Coronary artery (tissue), 2 donors: Measurements from ENCODE around the gene SAMD14.
A peak's percentile ranks its signal among the peaks of the same experiment; 100 is the strongest.

Source experiments
- DNase-seq: peaks from one replicate; pipeline ENCODE4 v3.0.0-alpha.2; 2017; ENCODE audit warnings: low spot score
- H3K27ac ChIP-seq, 2 donors: fragments of 200-600 bp; sonication (generic); one replicate each; pipeline ENCODE4 v1.5.1; 2016 to 2019
- H3K4me3 ChIP-seq: fragments of 200-600 bp; sonication (generic); 2 replicates; pipeline ENCODE4 v1.5.1; 2016; ENCODE audit warnings: mild to moderate bottlenecking, moderate library complexity
- TF ChIP-seq, protein P1 (sequence below): fragments of 200-600 bp; sonication (generic); IDR thresholded peaks from one replicate; pipeline ENCODE4 v1.5.1; 2019; ENCODE audit warnings: antibody characterized with exemption

SAMD14 gene

DNA sequence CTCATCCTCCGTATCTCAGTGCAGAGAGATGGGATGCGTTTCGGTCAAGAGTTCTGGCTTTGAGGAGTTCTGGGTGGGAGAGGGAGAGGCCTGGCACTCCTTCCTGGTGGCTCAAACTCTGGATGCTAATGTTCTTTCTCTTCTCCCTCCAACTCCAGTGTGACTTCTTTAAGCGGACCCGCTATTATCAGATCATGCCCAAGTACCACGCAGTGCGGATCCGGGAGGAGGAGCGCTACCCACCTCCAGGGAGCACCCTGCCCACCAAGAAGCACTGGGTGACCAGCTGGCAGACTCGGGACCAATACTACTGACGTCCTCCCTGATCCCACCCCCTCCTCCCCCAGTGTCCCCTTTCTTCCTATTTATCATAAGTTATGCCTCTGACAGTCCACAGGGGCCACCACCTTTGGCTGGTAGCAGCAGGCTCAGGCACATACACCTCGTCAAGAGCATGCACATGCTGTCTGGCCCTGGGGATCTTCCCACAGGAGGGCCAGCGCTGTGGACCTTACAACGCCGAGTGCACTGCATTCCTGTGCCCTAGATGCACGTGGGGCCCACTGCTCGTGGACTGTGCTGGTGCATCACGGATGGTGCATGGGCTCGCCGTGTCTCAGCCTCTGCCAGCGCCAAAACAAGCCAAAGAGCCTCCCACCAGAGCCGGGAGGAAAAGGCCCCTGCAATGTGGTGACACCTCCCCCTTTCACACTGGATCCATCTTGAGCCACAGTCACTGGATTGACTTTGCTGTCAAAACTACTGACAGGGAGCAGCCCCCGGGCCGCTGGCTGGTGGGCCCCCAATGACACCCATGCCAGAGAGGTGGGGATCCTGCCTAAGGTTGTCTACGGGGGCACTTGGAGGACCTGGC, 40.8 kb downstream of the SAMD14 start:
- Histone ChIP-seq H3K27ac (no peak overlapping the region), H3K4me3 (no peak overlapping the region)
- TF ChIP-seq, protein P1, sequence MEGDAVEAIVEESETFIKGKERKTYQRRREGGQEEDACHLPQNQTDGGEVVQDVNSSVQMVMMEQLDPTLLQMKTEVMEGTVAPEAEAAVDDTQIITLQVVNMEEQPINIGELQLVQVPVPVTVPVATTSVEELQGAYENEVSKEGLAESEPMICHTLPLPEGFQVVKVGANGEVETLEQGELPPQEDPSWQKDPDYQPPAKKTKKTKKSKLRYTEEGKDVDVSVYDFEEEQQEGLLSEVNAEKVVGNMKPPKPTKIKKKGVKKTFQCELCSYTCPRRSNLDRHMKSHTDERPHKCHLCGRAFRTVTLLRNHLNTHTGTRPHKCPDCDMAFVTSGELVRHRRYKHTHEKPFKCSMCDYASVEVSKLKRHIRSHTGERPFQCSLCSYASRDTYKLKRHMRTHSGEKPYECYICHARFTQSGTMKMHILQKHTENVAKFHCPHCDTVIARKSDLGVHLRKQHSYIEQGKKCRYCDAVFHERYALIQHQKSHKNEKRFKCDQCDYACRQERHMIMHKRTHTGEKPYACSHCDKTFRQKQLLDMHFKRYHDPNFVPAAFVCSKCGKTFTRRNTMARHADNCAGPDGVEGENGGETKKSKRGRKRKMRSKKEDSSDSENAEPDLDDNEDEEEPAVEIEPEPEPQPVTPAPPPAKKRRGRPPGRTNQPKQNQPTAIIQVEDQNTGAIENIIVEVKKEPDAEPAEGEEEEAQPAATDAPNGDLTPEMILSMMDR, result no peak
- DNase-seq, result no peak

DNA sequence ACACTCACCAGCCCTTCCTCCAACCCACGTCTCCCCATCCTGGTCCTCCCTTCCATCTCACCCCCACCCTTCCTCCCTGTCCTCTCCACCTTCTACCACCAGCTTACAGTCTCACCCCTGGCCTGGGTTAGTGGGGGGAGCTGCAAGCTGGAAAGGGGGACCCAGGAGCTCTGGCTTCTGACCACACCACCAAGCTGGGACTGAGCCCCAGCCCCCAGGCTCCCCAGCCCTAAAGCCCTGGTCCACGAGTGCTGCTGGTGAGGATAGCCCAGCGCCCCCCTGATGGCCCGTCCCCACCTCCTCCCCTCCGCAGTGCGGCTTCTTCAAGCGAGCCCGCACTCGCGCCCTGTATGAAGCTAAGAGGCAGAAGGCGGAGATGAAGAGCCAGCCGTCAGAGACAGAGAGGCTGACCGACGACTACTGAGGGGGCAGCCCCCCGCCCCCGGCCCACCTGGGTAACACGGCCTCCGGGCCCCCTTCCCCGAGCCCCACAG, 42.0 kb downstream of the SAMD14 start:
- Histone ChIP-seq H3K27ac (peak overlapping the region; percentile 14 to 36), H3K4me3 (no peak overlapping the region)
- TF ChIP-seq, protein P1, result no peak
- no peak for DNase-seq

DNA sequence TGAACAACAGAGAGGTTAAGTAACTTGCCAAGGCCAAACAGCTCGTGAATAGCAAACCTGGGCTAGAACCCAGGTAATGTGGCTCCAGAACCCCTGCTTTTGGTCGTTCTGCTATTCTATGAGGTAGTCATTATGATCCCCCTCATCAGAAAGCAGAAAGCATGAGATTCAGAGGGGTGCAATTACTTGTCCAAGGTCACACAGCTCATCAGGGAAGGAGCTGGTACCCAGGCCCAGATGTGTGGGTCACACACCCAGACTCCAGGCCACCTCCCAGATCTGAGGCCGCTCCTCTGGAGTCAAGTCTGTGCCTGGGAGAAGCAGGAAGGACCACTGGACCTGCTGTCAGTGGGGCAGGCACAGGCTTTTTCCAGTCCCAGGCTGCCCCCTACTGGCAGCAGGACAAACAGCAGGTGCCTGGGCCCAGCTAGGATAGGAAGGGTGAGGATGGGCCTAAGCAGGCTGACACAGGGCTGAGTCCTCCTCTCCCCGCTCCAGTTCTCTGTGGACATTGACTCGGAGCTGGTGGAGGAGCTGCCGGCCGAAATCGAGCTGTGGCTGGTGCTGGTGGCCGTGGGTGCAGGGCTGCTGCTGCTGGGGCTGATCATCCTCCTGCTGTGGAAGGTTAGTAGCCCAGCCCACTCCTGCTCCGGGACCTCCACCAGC, 42.6 kb downstream of the SAMD14 start:
- TF ChIP-seq, protein P1, result peak; percentile 86
- no peak overlapping the region for H3K4me3 ChIP-seq
- peak overlapping the region; percentile 14 to 36 for H3K27ac ChIP-seq
- DNase-seq, result no peak

DNA sequence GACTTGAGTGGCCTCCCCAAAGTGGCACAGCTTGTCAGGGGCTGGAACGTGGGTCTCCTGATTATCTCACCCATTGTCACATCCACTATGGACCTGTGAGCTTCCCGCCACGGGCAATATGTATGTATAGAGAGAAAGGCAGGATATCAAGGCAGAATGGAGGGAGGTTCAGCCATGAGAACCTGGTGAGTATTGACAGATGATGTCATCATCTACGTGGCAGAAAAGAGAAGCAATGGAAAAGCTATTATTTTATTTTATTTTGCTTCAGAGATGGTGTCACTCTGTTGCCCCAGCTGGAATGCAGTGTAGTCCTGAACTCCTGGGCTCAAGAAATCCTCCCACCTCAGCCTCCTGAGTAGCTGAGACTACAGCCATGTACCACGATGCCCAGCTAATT, 48.2 kb downstream of the SAMD14 start:
- TF ChIP-seq, protein P1, result no peak

DNA sequence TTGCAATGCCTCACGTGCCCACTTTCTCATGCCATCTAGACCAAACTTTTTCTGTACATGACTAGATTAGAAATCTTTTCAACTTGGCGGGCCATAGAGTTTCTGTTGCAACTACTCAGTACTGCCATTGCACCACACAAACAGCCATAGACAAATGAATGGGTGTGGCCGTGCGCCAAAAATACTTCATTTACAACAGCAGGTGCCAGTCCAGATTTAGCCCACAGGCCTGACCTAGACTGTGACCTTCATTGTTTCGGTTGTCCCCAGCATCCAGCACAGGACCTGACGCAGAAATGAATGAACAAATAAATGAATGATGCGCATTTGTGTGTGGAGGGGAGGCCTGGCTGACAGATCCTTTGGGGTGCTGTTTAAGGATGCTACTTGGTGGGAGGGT, 49.1 kb downstream of the SAMD14 start:
- Histone ChIP-seq H3K27ac (no peak overlapping the region), H3K4me3 (no peak overlapping the region)
- DNase-seq, result no peak
- TF ChIP-seq, protein P1, result no peak

More for the DNA sequence above, 48.2 kb downstream of the SAMD14 start:
- DNase-seq, result no peak
- peak overlapping the region in 1 of 2 donors; percentile 11 for H3K27ac ChIP-seq
- no peak overlapping the region for H3K4me3 ChIP-seq

DNA sequence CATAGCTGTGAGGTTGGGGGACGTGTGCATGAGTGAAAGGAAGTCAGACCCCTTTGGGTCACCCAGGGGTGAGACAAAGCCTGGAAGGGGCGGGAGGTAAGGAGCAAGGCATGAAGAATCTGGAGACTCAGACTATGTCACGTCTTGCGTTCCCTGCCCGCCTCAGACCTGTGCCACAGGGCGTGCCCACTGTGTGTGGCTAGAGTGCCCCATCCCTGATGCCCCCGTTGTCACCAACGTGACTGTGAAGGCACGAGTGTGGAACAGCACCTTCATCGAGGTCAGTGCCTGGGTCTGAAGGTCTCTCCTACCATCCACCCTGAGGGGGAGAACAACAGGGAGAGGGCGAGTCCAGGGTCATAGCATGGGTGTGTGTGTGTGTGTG, 49.9 kb downstream of the SAMD14 start:
- peak overlapping the region; percentile 51 to 69 for H3K27ac ChIP-seq
- TF ChIP-seq, protein P1, result no peak
- no peak for DNase-seq

More for the DNA sequence above, 49.9 kb downstream of the SAMD14 start:
- no peak overlapping the region for H3K4me3 ChIP-seq
